Upper lobe of left lung (tissue), 6 donors: ENCODE results near the gene GPA33. TPM values are rescaled to one million over a fixed set of nuclear protein-coding genes. Genes with fewer than 3 reads are reported as not detected.

ENCODE experiments used
- ATAC-seq, 2 donors: fragments of 200-7000 bp; cut with Tn5 transposase; one replicate each; pipeline ENCODE4 v1.9.1; 2022; ENCODE audit warnings: mild to moderate bottlenecking in 2 of 2, moderate library complexity in 2 of 2; ENCODE audit not compliant: low FRiP score in 2 of 2
- DNase-seq, 2 donors: peaks; one replicate each; pipeline ENCODE4 v3.0.0-alpha.2; 2019 to 2020
- H3K27ac ChIP-seq, 4 donors: fragments of 200-600 bp; sonication (generic); one replicate each; pipeline ENCODE4 v1.5.1; 2016 to 2019
- H3K27me3 ChIP-seq, 4 donors: fragments of 200-600 bp; sonication (generic); one replicate each; pipeline ENCODE4 v1.5.1; 2017 to 2019
- H3K36me3 ChIP-seq, 4 donors: fragments of 200-600 bp; sonication (generic); one replicate each; pipeline ENCODE4 v1.5.1; 2016 to 2019
- H3K4me1 ChIP-seq, 4 donors: fragments of 200-600 bp; sonication (generic); one replicate each; pipeline ENCODE4 v1.5.1; 2018 to 2019
- H3K4me3 ChIP-seq, 4 donors: fragments of 200-600 bp; sonication (generic); one replicate each; pipeline ENCODE4 v1.5.1; 2017 to 2019; ENCODE audit warnings: mild to moderate bottlenecking in 2 of 4, moderate library complexity in 1 of 4
- H3K9me3 ChIP-seq, 4 donors: fragments of 200-600 bp; sonication (generic); one replicate each; pipeline ENCODE4 v1.5.1; 2018 to 2019
- CTCF ChIP-seq, 6 experiments: fragments of 450-650 bp in 4 of 6; fragments of 200-600 bp in 2 of 6; sonication (generic) in 2 of 6; IDR thresholded peaks; one replicate each; pipeline ENCODE4 v1.5.1; 2016 to 2019; ENCODE audit warnings: antibody characterized with exemption in 6 of 6
- EP300 ChIP-seq, 4 donors: sonication (generic); formaldehyde crosslinking; IDR thresholded peaks; one replicate each; pipeline ENCODE4 v1.5.1; 2017; ENCODE audit warnings: antibody characterized with exemption in 4 of 4, control low read depth in 2 of 4
- POLR2A ChIP-seq, 4 donors: fragments of 450-650 bp; IDR thresholded peaks; one replicate each; pipeline ENCODE4 v1.5.1; 2016 to 2017; ENCODE audit warnings: antibody characterized with exemption in 4 of 4, mild to moderate bottlenecking in 2 of 4
- POLR2AphosphoS5 ChIP-seq, 2 donors: sonication (generic); formaldehyde crosslinking; IDR thresholded peaks; one replicate each; pipeline ENCODE4 v1.5.1; 2017; ENCODE audit warnings: antibody characterized with exemption in 2 of 2
- WGBS, 2 donors: methylation state at CpG; one replicate each; pipeline ENCODE4 v1.1.5; 2017 to 2018; 5-methylcytosine and 5-hydroxymethylcytosine counted together
- total RNA-seq, 6 donors: library from RNA; depleted of rRNA in 4 of 6; stranded (reverse); fragments of >200 nt in 4 of 6; gene quantifications; one replicate each; pipeline versions ENCODE4 v1.1.0 to v1.2.1, GENCODE V29; 2016 to 2021
- donor health status: DM: no; HTN: no; CAD: no; lungs with moderate emphysema.
- donor health status: DM: no; HTN: yes; CAD: no; lungs with severe emphysema.

Gene GPA33
- total RNA-seq, 6 donors from 2014 or later: 0.89 to 18.4 (median 3.8) TPM

- Histone ChIP-seq H3K36me3 (no peaks in the 10 kb centered on the region), H3K4me3 (no peak overlapping the region), H3K27me3 (no peaks in the 10 kb centered on the region), H3K4me1 (no peaks in the 10 kb centered on the region), H3K27ac (no peak overlapping the region), H3K9me3 (no peaks in the 10 kb centered on the region)
- DNase-seq (no peak), ATAC-seq (no peak)
- WGBS, 2 donors: 98 to 100% methylated on average over 2 of the region's 2 CpGs
- no peak for TF ChIP-seq EP300 (IDR thresholded peaks at IDR 0.05)
- TF ChIP-seq POLR2AphosphoS5 (IDR thresholded peaks at IDR 0.05): no peak
- TF ChIP-seq CTCF (IDR thresholded peaks at IDR 0.05): no peak
- TF ChIP-seq POLR2A (IDR thresholded peaks at IDR 0.05): no peak
Observed at GRCh38 chr1:167100730-167101129, 10.6 kb upstream of the GPA33 start.

- TF ChIP-seq EP300 (IDR thresholded peaks at IDR 0.05) (no peak), CTCF (IDR thresholded peaks at IDR 0.05) (no peak), POLR2A (IDR thresholded peaks at IDR 0.05) (no peak), POLR2AphosphoS5 (IDR thresholded peaks at IDR 0.05) (no peak)
- WGBS, 2 donors: 75 to 100% methylated on average over 1 of the region's 1 CpG
- H3K4me3 ChIP-seq: no peak overlapping the region
- H3K4me1 ChIP-seq: no peaks in the 10 kb centered on the region
- no peaks in the 10 kb centered on the region for H3K27me3 ChIP-seq
- H3K36me3 ChIP-seq: no peaks in the 10 kb centered on the region
- no peaks in the 10 kb centered on the region for H3K9me3 ChIP-seq
- H3K27ac ChIP-seq: no peak overlapping the region
- ATAC-seq (no peak), DNase-seq (no peak)
Observed at GRCh38 chr1:167099851-167100250, 9.7 kb upstream of the GPA33 start.

GRCh38 chr1:167095368-167095767 lies 5.2 kb upstream of the GPA33 start:
- H3K27ac ChIP-seq: no peak overlapping the region
- WGBS, 2 donors: 47 to 51% methylated on average over 5 of the region's 5 CpGs
- no peaks in the 10 kb centered on the region for H3K9me3 ChIP-seq
- H3K4me1 ChIP-seq: peaks cover 0 to 3% (median 0%) of the 10 kb centered on the region in 4 donors
- TF ChIP-seq EP300 (IDR thresholded peaks at IDR 0.05) (no peak), POLR2AphosphoS5 (IDR thresholded peaks at IDR 0.05) (no peak), CTCF (IDR thresholded peaks at IDR 0.05) (no peak), POLR2A (IDR thresholded peaks at IDR 0.05) (no peak)
- ATAC-seq (no peak), DNase-seq (no peak)
- H3K27me3 ChIP-seq: no peaks in the 10 kb centered on the region
- no peaks in the 10 kb centered on the region for H3K36me3 ChIP-seq
- H3K4me3 ChIP-seq: no peak overlapping the region

GRCh38 chr1:167094690-167095089 lies 4.5 kb upstream of the GPA33 start:
- H3K36me3 ChIP-seq: no peaks in the 10 kb centered on the region
- H3K27ac ChIP-seq: no peak overlapping the region
- no peaks in the 10 kb centered on the region for H3K9me3 ChIP-seq
- TF ChIP-seq EP300 (IDR thresholded peaks at IDR 0.05): no peak
- TF ChIP-seq POLR2AphosphoS5 (IDR thresholded peaks at IDR 0.05): no peak
- TF ChIP-seq CTCF (IDR thresholded peaks at IDR 0.05): no peak
- TF ChIP-seq POLR2A (IDR thresholded peaks at IDR 0.05): no peak
- ATAC-seq (no peak), DNase-seq (peak in 1 of 2 donors; percentile 20)
- WGBS, 2 donors: 90 to 94% methylated on average over 8 of the region's 8 CpGs
- peaks cover 0 to 5% (median 1%) of the 10 kb centered on the region in 4 donors for H3K4me1 ChIP-seq
- H3K4me3 ChIP-seq: no peak overlapping the region
- H3K27me3 ChIP-seq: no peaks in the 10 kb centered on the region

GRCh38 chr1:167093846-167094516 lies 3.8 kb upstream of the GPA33 start, which contains the start of gene STYXL2:
Gene STYXL2, plus strand, starts transcription at chr1:167094075. Its CDS starts 775 bp downstream, at chr1:167094850.
- Histone ChIP-seq H3K36me3 (no peaks in the 10 kb centered on the region), H3K9me3 (no peaks in the 10 kb centered on the region), H3K4me3 (no peak within 1 kb of the TSS), H3K27me3 (no peaks in the 10 kb centered on the region), H3K4me1 (peaks cover 0 to 5% (median 1%) of the 10 kb centered on the region in 4 donors), H3K27ac (no peak within 1 kb of the TSS)
- ATAC-seq: no peak
- 70 to 73% methylated on average over 7 to 8 of the region's 8 CpGs for WGBS, 2 donors
- no peak for DNase-seq
- TF ChIP-seq CTCF (IDR thresholded peaks at IDR 0.05) (no peak), POLR2A (IDR thresholded peaks at IDR 0.05) (no peak), POLR2AphosphoS5 (IDR thresholded peaks at IDR 0.05) (no peak), EP300 (IDR thresholded peaks at IDR 0.05) (no peak)
